GM12878 (cell line): Measurements from ENCODE around the gene MFN2. TPM values are rescaled to one million over a fixed set of nuclear protein-coding genes. Genes with fewer than 3 reads are reported as not detected.

ENCODE experiments used
- ATAC-seq: fragments of 200-7000 bp; cut with Tn5 transposase; 3 replicates; pipeline ENCODE4 v1.9.1; 2020; ENCODE audit warnings: mild to moderate bottlenecking, moderate library complexity
- BruUV-seq: library from RNA; stranded (reverse); fragments of 400-500 nt; replicated peaks from 2 replicates; lab custom pipeline; 2021; lab: Mats Ljungman, UMichigan
- CTCF ChIA-PET: fragments of 300-600 bp; sonication (Branson Sonifier 250); formaldehyde crosslinking; extraction: SDS; loops from one replicate; lab custom pipeline; 2021; ENCODE audit warnings: inconsistent platforms; lab: Yijun Ruan, JAX
- POLR2A ChIA-PET: fragments of 350-600 bp; formaldehyde crosslinking; extraction: SDS; loops from one replicate; lab custom pipeline; 2021; ENCODE audit warnings: inconsistent platforms; lab: Charles Lee
- RAD21 ChIA-PET: fragments of 300-600 bp; sonication (Branson Sonifier 250); formaldehyde crosslinking; loops from one replicate; lab custom pipeline; 2023; ENCODE audit warnings: antibody characterized with exemption; ENCODE audit not compliant: unreplicated experiment; lab: Charles Lee
- SMC1A ChIA-PET: fragments of 300-600 bp; sonication (Branson Sonifier 250); formaldehyde crosslinking; loops from one replicate; lab custom pipeline; 2023; ENCODE audit not compliant: unreplicated experiment, uncharacterized antibody; lab: Charles Lee
- DNase-seq: peaks from one replicate; pipeline ENCODE4 v3.0.0-alpha.2; 2011; ENCODE audit warnings: low read depth, low spot score
- FAIRE-seq: peaks from 3 replicates; lab custom pipeline; 2011; peaks lifted over from hg19 to GRCh38; lab: Jason Lieb, UNC
- H2AFZ ChIP-seq: 2 replicates; pipeline ENCODE4 v1.6.0; 2011; ENCODE audit warnings: low read depth, low read length, control low read depth; ENCODE audit not compliant: control insufficient read depth
- H3K27ac ChIP-seq: 2 replicates; pipeline ENCODE4 v1.5.1; 2011; ENCODE audit warnings: control low read depth; ENCODE audit not compliant: control insufficient read depth, insufficient read depth
- H3K27me3 ChIP-seq, 2 experiments: replicated peaks in 1 of 2; 2 replicates each; pipeline versions ENCODE4 v1.6.0 to v1.6.1; 2011; ENCODE audit warnings: low read length in 1 of 2; ENCODE audit not compliant: control insufficient read depth in 2 of 2, insufficient read depth in 2 of 2
- H3K36me3 ChIP-seq, 2 experiments: 2 replicates each; pipeline ENCODE4 v1.5.1; 2011; ENCODE audit warnings: low read length in 1 of 2; ENCODE audit not compliant: control insufficient read depth in 2 of 2, insufficient read depth in 2 of 2
- H3K4me1 ChIP-seq: 2 replicates; pipeline ENCODE4 v1.6.1; 2011; ENCODE audit warnings: mild to moderate bottlenecking, low read length, moderate library complexity, mixed read lengths; ENCODE audit not compliant: control insufficient read depth, insufficient read depth
- H3K4me2 ChIP-seq: 2 replicates; pipeline ENCODE4 v1.6.0; 2011; ENCODE audit warnings: control low read depth; ENCODE audit not compliant: control insufficient read depth, insufficient read depth
- H3K4me3 ChIP-seq: fragments of 200-600 bp; sonication (generic); 2 replicates; pipeline ENCODE4 v1.5.1; 2016
- H3K79me2 ChIP-seq: 2 replicates; pipeline ENCODE4 v1.6.0; 2011; ENCODE audit warnings: low read length; ENCODE audit not compliant: control insufficient read depth, insufficient read depth
- H3K9ac ChIP-seq: 2 replicates; pipeline ENCODE4 v1.8.0; 2011; ENCODE audit warnings: low read length, control low read depth, mixed read lengths; ENCODE audit not compliant: control insufficient read depth, insufficient read depth
- H3K9me3 ChIP-seq: replicated peaks from 3 replicates; pipeline ENCODE4 v1.5.1; 2011; ENCODE audit warnings: mild to moderate bottlenecking, low read length; ENCODE audit not compliant: control insufficient read depth, insufficient read depth
- H4K20me1 ChIP-seq: 2 replicates; pipeline ENCODE4 v1.6.0; 2011; ENCODE audit not compliant: control insufficient read depth, insufficient read depth
- SIX5 ChIP-seq: IDR thresholded peaks from 2 replicates; pipeline ENCODE4 v1.6.1; 2011; ENCODE audit warnings: mild to moderate bottlenecking, low read depth, low read length, moderate library complexity; ENCODE audit not compliant: severe bottlenecking
- STAT3 ChIP-seq: IDR thresholded peaks from 2 replicates; pipeline ENCODE4 v1.6.1; 2011; ENCODE audit warnings: low read depth, low read length, improper control_type of control experiment
- TAF1 ChIP-seq: IDR thresholded peaks from 2 replicates; pipeline ENCODE4 v1.6.1; 2011; ENCODE audit warnings: mild to moderate bottlenecking, low read depth, low read length, borderline replicate concordance
- WGBS: methylation state at CpG from one replicate; pipeline ENCODE4 v1.1.6; 2016; ENCODE audit warnings: low lambda C conversion rate; ENCODE audit not compliant: insufficient replicate concordance, insufficient coverage; ENCODE audit errors: missing lambda C conversion rate; 5-methylcytosine and 5-hydroxymethylcytosine counted together
- in situ Hi-C: fragments of 300-500 bp; cut with MboI; formaldehyde crosslinking; loops from 9 replicates; pipeline ENCODE4 v1.14.3; 2018; ENCODE audit warnings: mixed read lengths
- intact Hi-C: fragments of 100-400 bp; cut with micrococcal nuclease; formaldehyde crosslinking; loops from one replicate; pipeline ENCODE4 v1.14.2; 2022; ENCODE audit not compliant: unreplicated experiment
- polyA plus RNA-seq, 11 experiments: library from polyadenylated mRNA; depleted of rRNA in 4 of 11; unstranded in 6 of 11; stranded (reverse) in 5 of 11; fragments of >200 nt; fragmentation: Nextera tagmentation in 4 of 11; fragmentation: Illumina TruSeq in 1 of 11; extraction: Ambion mirVana in 4 of 11; extraction: Trizol in 1 of 11; gene quantifications; 1 replicate in 1 of 11; 2 replicates in 10 of 11; pipeline versions ENCODE4 v1.2.1 to v1.2.3, GENCODE V29; 2011 to 2016; ENCODE audit warnings: inconsistent platforms in 2 of 11, missing spikeins in 2 of 11, low read depth in 1 of 11
- total RNA-seq, 4 experiments: library from RNA; depleted of rRNA in 3 of 4; stranded (reverse); fragments of >200 nt in 3 of 4; fragmentation: Illumina TruSeq in 1 of 4; extraction: Trizol in 1 of 4; gene quantifications; 2 replicates each; pipeline versions ENCODE4 v1.2.1 to v1.2.3, GENCODE V29; 2013 to 2021
- TF ChIP-seq, protein P1 (sequence below): fragments of 150-350 bp; IDR thresholded peaks from 2 replicates; pipeline ENCODE4 v1.6.1; 2014; ENCODE audit warnings: mild to moderate bottlenecking, low read depth, low read length

Gene MFN2
- total and polyA plus RNA-seq, 10 of the 15 experiments (the other 5 are each of a cell fraction or from before 2014, with no cell fraction given) = 5.3 to 64.4 (median 48.1) TPM

DNA sequence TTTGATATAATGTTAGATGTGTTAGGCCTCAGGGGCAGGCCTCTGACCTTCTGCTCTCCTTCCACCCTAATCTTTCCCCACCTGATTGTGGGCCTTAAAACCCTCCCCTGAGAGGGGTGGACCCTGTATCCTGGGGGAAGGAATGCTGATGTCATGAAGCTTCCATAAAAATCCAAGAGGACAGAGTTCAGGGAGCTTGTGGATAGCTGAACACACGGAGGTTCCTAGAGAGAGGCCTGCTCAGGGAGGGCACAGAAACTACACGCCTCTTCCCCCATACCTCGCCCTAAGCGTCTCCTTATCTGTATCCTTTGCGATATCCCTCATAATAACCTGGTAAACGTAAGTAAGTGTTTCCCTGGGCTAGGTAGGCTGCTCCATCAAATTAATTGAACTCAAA lies 4.3 kb downstream of the MFN2 start (continued):
- TF ChIP-seq, protein P1, sequence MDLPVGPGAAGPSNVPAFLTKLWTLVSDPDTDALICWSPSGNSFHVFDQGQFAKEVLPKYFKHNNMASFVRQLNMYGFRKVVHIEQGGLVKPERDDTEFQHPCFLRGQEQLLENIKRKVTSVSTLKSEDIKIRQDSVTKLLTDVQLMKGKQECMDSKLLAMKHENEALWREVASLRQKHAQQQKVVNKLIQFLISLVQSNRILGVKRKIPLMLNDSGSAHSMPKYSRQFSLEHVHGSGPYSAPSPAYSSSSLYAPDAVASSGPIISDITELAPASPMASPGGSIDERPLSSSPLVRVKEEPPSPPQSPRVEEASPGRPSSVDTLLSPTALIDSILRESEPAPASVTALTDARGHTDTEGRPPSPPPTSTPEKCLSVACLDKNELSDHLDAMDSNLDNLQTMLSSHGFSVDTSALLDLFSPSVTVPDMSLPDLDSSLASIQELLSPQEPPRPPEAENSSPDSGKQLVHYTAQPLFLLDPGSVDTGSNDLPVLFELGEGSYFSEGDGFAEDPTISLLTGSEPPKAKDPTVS = no peak
- TF ChIP-seq TAF1 (no peak), STAT3 (no peak)

DNA sequence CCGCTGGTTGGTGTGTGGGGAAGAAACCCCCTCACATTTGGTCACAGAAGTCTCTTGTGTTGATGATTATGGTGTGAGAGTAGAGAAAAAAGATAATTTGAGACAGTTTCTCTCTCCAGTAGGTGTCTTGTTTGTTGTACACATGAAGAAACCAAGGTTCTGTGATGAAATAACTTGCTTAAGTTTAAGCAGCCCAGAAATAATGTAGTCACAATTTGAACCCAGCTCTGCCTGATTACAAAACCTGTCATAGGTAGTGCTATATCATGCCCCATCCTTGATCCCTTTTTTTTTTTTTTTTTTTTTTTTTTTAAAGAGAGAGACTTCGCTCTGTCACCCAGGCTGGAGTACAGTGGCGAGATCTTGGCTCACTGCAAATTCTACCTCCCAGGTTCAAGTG lies 4.9 kb downstream of the MFN2 start:
- no TSS peak for BruUV-seq
- SMC1A ChIA-PET = interaction anchor here (0.7 to 1.1 kb wide), 3 partner anchors 77 to 140 kb away, joined by 3 read pairs; no protein-coding TSS in a partner anchor
- FAIRE-seq (no peak), ATAC-seq (no peak), DNase-seq (no peak)
- peaks cover 11 to 22% of the 10 kb centered on the region in 2 experiments for H3K36me3 ChIP-seq
- no peaks in the 10 kb centered on the region for H3K27me3 ChIP-seq
- H3K27ac ChIP-seq = no peak overlapping the region
- intact Hi-C loops (loop anchor here (10.0 kb wide), 1 partner anchor 220 kb away; no protein-coding TSS in a partner anchor), in situ Hi-C loops (no loop called here)
- POLR2A ChIA-PET = interaction anchor here (0.6 to 0.7 kb wide), 3 partner anchors 10 to 1487 kb away, joined by 3 to 10 read pairs (median 5); no protein-coding TSS in a partner anchor
- CTCF ChIA-PET = interaction anchor here (1.2 kb wide), 1 partner anchor 17 kb away, joined by 3 read pairs; no protein-coding TSS in a partner anchor
- no peaks in the 10 kb centered on the region for H3K9me3 ChIP-seq
- no peaks in the 10 kb centered on the region for H4K20me1 ChIP-seq
- H2AFZ ChIP-seq = no peak overlapping the region
- H3K4me2 ChIP-seq = no peak overlapping the region
- 82% methylated on average over 2 of the region's 3 CpGs for WGBS
- H3K4me1 ChIP-seq = peaks cover 14% of the 10 kb centered on the region
- RAD21 ChIA-PET = interaction anchor here (1.2 to 1.5 kb wide), 2 partner anchors 78 to 94 kb away, joined by 3 to 7 read pairs; no protein-coding TSS in a partner anchor
- peaks cover 26% of the 10 kb centered on the region for H3K79me2 ChIP-seq
- no peak overlapping the region for H3K4me3 ChIP-seq
- no peak overlapping the region for H3K9ac ChIP-seq
- TF ChIP-seq SIX5 = no peak
